ENCODE measurements around the gene INTS13.
A peak's percentile ranks its signal among the peaks of the same experiment; 100 is the strongest.

Gene INTS13

GRCh38 chr12:26937863-26938700 is at the start of gene INTS13, which contains the start of gene FGFR1OP2:
INTS13 (minus strand) TSS chr12:26937981; CDS start chr12:26936803, 1,178 bp downstream.
FGFR1OP2 (plus strand) TSS chr12:26938470; CDS start chr12:26954159, 15,689 bp downstream.
- H3K4me3 ChIP-seq: peak within 1 kb of the TSS; percentile 91
- H3K27ac ChIP-seq: peak within 1 kb of the TSS; percentile 94
- no peaks in the 10 kb centered on the region for H3K9me3 ChIP-seq (ENCODE audit: low read depth, low read length)
- peak; percentile 61 for TF ChIP-seq FOXP2 (optimal IDR thresholded peaks at IDR 0.05; ENCODE audit: control extremely low read depth, extremely low read length, insufficient read depth)
- peak; percentile 91 for TF ChIP-seq POLR2AphosphoS5 (IDR thresholded peaks at IDR 0.05; ENCODE audit: borderline replicate concordance, low read depth, low read length)
- TF ChIP-seq EZH2 (IDR thresholded peaks at IDR 0.05): no peak
- H3K9ac ChIP-seq (ENCODE audit: insufficient read length): peak within 1 kb of the TSS; percentile 95
- peaks cover 8% of the 10 kb centered on the region for H3K36me3 ChIP-seq (ENCODE audit: insufficient read depth, low read length)
- DNase-seq (ENCODE audit: low read depth, low spot score): peak; percentile 88

GRCh38 chr12:26982866-26983265 is 45.1 kb upstream of the INTS13 start:
- Histone ChIP-seq H3K9me3 (ENCODE audit: low read depth, low read length) (no peaks in the 10 kb centered on the region), H3K36me3 (ENCODE audit: insufficient read depth, low read length) (peaks cover 18% of the 10 kb centered on the region; the same call in 1 of the 2 replicates), H3K9ac (ENCODE audit: insufficient read length) (no peak overlapping the region), H3K27ac (no peak overlapping the region), H3K4me3 (no peak overlapping the region)
- TF ChIP-seq EZH2 (IDR thresholded peaks at IDR 0.05) (no peak), POLR2AphosphoS5 (IDR thresholded peaks at IDR 0.05; ENCODE audit: borderline replicate concordance, low read depth, low read length) (no peak), FOXP2 (optimal IDR thresholded peaks at IDR 0.05; ENCODE audit: control extremely low read depth, extremely low read length, insufficient read depth) (no peak)
- no peak for DNase-seq (ENCODE audit: low read depth, low spot score)

- no peak for DNase-seq (ENCODE audit: low read depth, low spot score)
- H3K9me3 ChIP-seq (ENCODE audit: low read depth, low read length): no peaks in the 10 kb centered on the region
- H3K4me3 ChIP-seq: no peak overlapping the region
- peaks cover 19% of the 10 kb centered on the region for H3K36me3 ChIP-seq (ENCODE audit: insufficient read depth, low read length)
- no peak for TF ChIP-seq EZH2 (IDR thresholded peaks at IDR 0.05)
- TF ChIP-seq POLR2AphosphoS5 (IDR thresholded peaks at IDR 0.05; ENCODE audit: borderline replicate concordance, low read depth, low read length): no peak
- no peak for TF ChIP-seq FOXP2 (optimal IDR thresholded peaks at IDR 0.05; ENCODE audit: control extremely low read depth, extremely low read length, insufficient read depth)
- H3K27ac ChIP-seq: no peak overlapping the region
- no peak overlapping the region for H3K9ac ChIP-seq (ENCODE audit: insufficient read length)
These were observed 42.0 kb upstream of the INTS13 start for GRCh38 chr12:26979733-26980132.

- H3K36me3 ChIP-seq (ENCODE audit: insufficient read depth, low read length): peaks cover 23% of the 10 kb centered on the region
- DNase-seq (ENCODE audit: low read depth, low spot score): no peak
- no peak overlapping the region for H3K27ac ChIP-seq
- no peak for TF ChIP-seq EZH2 (IDR thresholded peaks at IDR 0.05)
- TF ChIP-seq POLR2AphosphoS5 (IDR thresholded peaks at IDR 0.05; ENCODE audit: borderline replicate concordance, low read depth, low read length): no peak
- no peak for TF ChIP-seq FOXP2 (optimal IDR thresholded peaks at IDR 0.05; ENCODE audit: control extremely low read depth, extremely low read length, insufficient read depth)
- no peak overlapping the region for H3K4me3 ChIP-seq
- H3K9ac ChIP-seq (ENCODE audit: insufficient read length): no peak overlapping the region
- H3K9me3 ChIP-seq (ENCODE audit: low read depth, low read length): no peaks in the 10 kb centered on the region
These were observed 41.0 kb upstream of the INTS13 start for GRCh38 chr12:26978801-26979200.

GRCh38 chr12:26976687-26977086 is 38.9 kb upstream of the INTS13 start:
- Histone ChIP-seq H3K36me3 (ENCODE audit: insufficient read depth, low read length) (peaks cover 24% of the 10 kb centered on the region), H3K27ac (no peak overlapping the region), H3K4me3 (no peak overlapping the region), H3K9me3 (ENCODE audit: low read depth, low read length) (no peaks in the 10 kb centered on the region), H3K9ac (ENCODE audit: insufficient read length) (no peak overlapping the region)
- TF ChIP-seq POLR2AphosphoS5 (IDR thresholded peaks at IDR 0.05; ENCODE audit: borderline replicate concordance, low read depth, low read length) (no peak), EZH2 (IDR thresholded peaks at IDR 0.05) (no peak), FOXP2 (optimal IDR thresholded peaks at IDR 0.05; ENCODE audit: control extremely low read depth, extremely low read length, insufficient read depth) (no peak)
- DNase-seq (ENCODE audit: low read depth, low spot score): no peak

GRCh38 chr12:26971963-26972362 is 34.2 kb upstream of the INTS13 start:
- no peak overlapping the region for H3K27ac ChIP-seq
- no peak for TF ChIP-seq POLR2AphosphoS5 (IDR thresholded peaks at IDR 0.05; ENCODE audit: borderline replicate concordance, low read depth, low read length)
- DNase-seq (ENCODE audit: low read depth, low spot score): no peak
- H3K4me3 ChIP-seq: no peak overlapping the region
- H3K9me3 ChIP-seq (ENCODE audit: low read depth, low read length): no peaks in the 10 kb centered on the region
- H3K9ac ChIP-seq (ENCODE audit: insufficient read length): no peak overlapping the region
- peaks cover 30% of the 10 kb centered on the region for H3K36me3 ChIP-seq (ENCODE audit: insufficient read depth, low read length)

GRCh38 chr12:26970136-26970535 is 32.4 kb upstream of the INTS13 start:
- H3K36me3 ChIP-seq (ENCODE audit: insufficient read depth, low read length): peaks cover 40% of the 10 kb centered on the region
- H3K9me3 ChIP-seq (ENCODE audit: low read depth, low read length): no peaks in the 10 kb centered on the region
- H3K27ac ChIP-seq: no peak overlapping the region
- no peak for DNase-seq (ENCODE audit: low read depth, low spot score)
- H3K9ac ChIP-seq (ENCODE audit: insufficient read length): no peak overlapping the region
- no peak for TF ChIP-seq EZH2 (IDR thresholded peaks at IDR 0.05)
- TF ChIP-seq POLR2AphosphoS5 (IDR thresholded peaks at IDR 0.05; ENCODE audit: borderline replicate concordance, low read depth, low read length): no peak
- no peak for TF ChIP-seq FOXP2 (optimal IDR thresholded peaks at IDR 0.05; ENCODE audit: control extremely low read depth, extremely low read length, insufficient read depth)
- H3K4me3 ChIP-seq: no peak overlapping the region

GRCh38 chr12:26966842-26967241 is 29.1 kb upstream of the INTS13 start:
- no peak for DNase-seq (ENCODE audit: low read depth, low spot score)
- Histone ChIP-seq H3K27ac (no peak overlapping the region), H3K9ac (ENCODE audit: insufficient read length) (no peak overlapping the region), H3K4me3 (no peak overlapping the region), H3K36me3 (ENCODE audit: insufficient read depth, low read length) (peaks cover 39% of the 10 kb centered on the region), H3K9me3 (ENCODE audit: low read depth, low read length) (no peaks in the 10 kb centered on the region)
- TF ChIP-seq POLR2AphosphoS5 (IDR thresholded peaks at IDR 0.05; ENCODE audit: borderline replicate concordance, low read depth, low read length) (no peak), FOXP2 (optimal IDR thresholded peaks at IDR 0.05; ENCODE audit: control extremely low read depth, extremely low read length, insufficient read depth) (no peak), EZH2 (IDR thresholded peaks at IDR 0.05) (no peak)
